Left lung (tissue), 10 donors: ENCODE measurements around the gene GARNL3. TPM values are rescaled to one million over a fixed set of nuclear protein-coding genes. Genes with fewer than 3 reads are reported as not detected.

Source experiments
- ATAC-seq: fragments of 200-7000 bp; cut with Tn5 transposase; one replicate; pipeline ENCODE4 v1.9.1; 2020; ENCODE audit warnings: moderate library complexity
- DNase-seq, 4 donors: peaks; one replicate each; pipeline ENCODE4 v3.0.0-alpha.2; 2013 to 2020
- H3K27ac ChIP-seq, 2 donors: fragments of 200-600 bp; sonication (generic) in 1 of 2; one replicate each; pipeline versions ENCODE4 v1.5.0 to v1.8.0; 2020 to 2021
- H3K27me3 ChIP-seq, 2 donors: fragments of 200-600 bp; sonication (generic) in 1 of 2; one replicate each; pipeline versions ENCODE4 v1.5.0 to v1.8.0; 2020 to 2021
- H3K36me3 ChIP-seq, 2 donors: fragments of 200-600 bp; sonication (generic) in 1 of 2; one replicate each; pipeline versions ENCODE4 v1.5.0 to v1.8.0; 2020 to 2021
- H3K4me1 ChIP-seq, 2 donors: fragments of 200-600 bp; one replicate each; pipeline ENCODE4 v1.8.0; 2021
- H3K4me3 ChIP-seq, 2 donors: fragments of 200-600 bp; sonication (generic) in 1 of 2; one replicate each; pipeline versions ENCODE4 v1.5.0 to v1.8.0; 2020 to 2021; ENCODE audit warnings: mild to moderate bottlenecking in 1 of 2
- H3K9me3 ChIP-seq, 2 donors: fragments of 200-600 bp; sonication (generic) in 1 of 2; one replicate each; pipeline versions ENCODE4 v1.5.0 to v1.8.0; 2020 to 2021
- CTCF ChIP-seq, 2 donors: fragments of 200-600 bp; sonication (generic) in 1 of 2; IDR thresholded peaks; one replicate each; pipeline versions ENCODE4 v1.5.0 to v1.8.0; 2021; ENCODE audit warnings: antibody characterized with exemption in 2 of 2
- intact Hi-C, 2 donors: fragments of 100-400 bp; cut with DNase I; formaldehyde crosslinking; loops; one replicate each; pipeline versions ENCODE4 v1.11.2 to v1.14.2; 2022
- polyA plus RNA-seq, 6 donors: library from polyadenylated mRNA; unstranded; fragments of 120-200 nt; gene quantifications; one replicate each; pipeline ENCODE4 v1.2.1, GENCODE V29; 2013; ENCODE audit not compliant: insufficient read length in 6 of 6
- total RNA-seq, 2 donors: library from RNA; stranded (reverse); fragmentation: NEBNext Ultra II Directional; extraction: Animal tissue kit (Norgen Biotek cat#: 25700); gene quantifications; one replicate each; pipeline ENCODE4 v1.2.1, GENCODE V29; 2021
- donor health status: DM: no; HTN: yes; CAD: no.
- donor health status: DM: no; HTN: no; CAD: no.

GARNL3 gene
- total and polyA plus RNA-seq, 8 donors = 7.4 to 40.4 (median 37.7) TPM

- Histone ChIP-seq H3K9me3 (no peaks in the 10 kb centered on the region), H3K36me3 (no peaks in the 10 kb centered on the region), H3K4me1 (peaks cover 4 to 15% of the 10 kb centered on the region in 2 donors), H3K27me3 (no peaks in the 10 kb centered on the region), H3K4me3 (no peak overlapping the region), H3K27ac (peak overlapping the region in 1 of 2 donors; percentile 39)
- no peak for TF ChIP-seq CTCF (IDR thresholded peaks at IDR 0.05)
- DNase-seq (peak in 2 of 4 donors; percentile 26 to 60), ATAC-seq (peak; percentile 86)
- intact Hi-C loops = no loop called here
Observed at GRCh38 chr9:127388037-127388855, 123.7 kb downstream of the GARNL3 start.

- Histone ChIP-seq H3K27ac (peak overlapping the region in 1 of 2 donors; percentile 39), H3K9me3 (no peaks in the 10 kb centered on the region), H3K4me1 (peaks cover 4 to 15% of the 10 kb centered on the region in 2 donors), H3K4me3 (no peak overlapping the region), H3K27me3 (no peaks in the 10 kb centered on the region), H3K36me3 (no peaks in the 10 kb centered on the region)
- intact Hi-C loops = no loop called here
- no peak for TF ChIP-seq CTCF (IDR thresholded peaks at IDR 0.05)
- DNase-seq (no peak), ATAC-seq (no peak)
Observed at GRCh38 chr9:127388856-127389238, 124.3 kb downstream of the GARNL3 start.

DNA sequence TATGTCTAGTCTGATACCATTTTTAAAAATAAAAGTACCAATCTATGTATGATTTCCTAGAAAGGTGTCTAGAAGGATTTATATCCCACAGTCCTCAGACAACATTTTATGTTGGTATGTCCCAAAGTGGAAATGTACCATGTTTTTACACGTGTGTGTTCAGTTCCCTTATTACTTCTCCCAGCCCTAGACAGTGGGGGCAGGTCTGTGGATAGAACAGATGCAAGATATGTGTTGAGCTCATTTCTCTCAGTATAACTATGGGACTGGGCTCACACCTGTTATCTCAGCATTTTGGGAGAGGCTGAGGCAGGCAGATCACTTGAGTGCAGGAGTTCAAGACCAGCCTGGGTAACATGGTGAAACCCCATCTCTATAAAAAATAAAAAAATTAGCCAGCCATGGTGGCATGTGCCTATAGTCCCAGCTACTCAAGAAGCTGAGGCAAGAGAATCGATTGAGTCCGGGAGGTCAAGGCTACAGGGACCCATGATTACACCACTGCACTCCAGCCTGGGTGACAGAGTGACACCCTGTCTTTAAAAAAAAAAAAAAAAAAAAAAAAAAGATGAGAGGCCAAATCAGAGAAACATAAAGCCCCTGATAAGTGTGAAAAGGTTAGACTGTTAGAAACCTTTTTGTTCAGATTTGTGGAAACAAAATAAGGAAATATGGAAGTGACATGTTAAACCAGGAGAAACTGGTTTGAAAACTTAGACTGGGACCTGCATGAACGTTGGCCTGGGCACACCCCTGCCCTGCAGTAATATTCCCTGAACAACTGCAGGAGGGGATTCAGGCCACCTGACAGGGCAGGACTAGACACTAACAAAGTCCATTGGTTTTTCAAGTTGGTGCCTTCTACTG, 125.0 kb downstream of the GARNL3 start:
- H3K27ac ChIP-seq = no peak overlapping the region
- no peak overlapping the region for H3K4me3 ChIP-seq
- H3K9me3 ChIP-seq = no peaks in the 10 kb centered on the region
- H3K27me3 ChIP-seq = no peaks in the 10 kb centered on the region
- TF ChIP-seq CTCF (IDR thresholded peaks at IDR 0.05) = no peak
- intact Hi-C loops = no loop called here
- ATAC-seq (no peak), DNase-seq (no peak)
- H3K36me3 ChIP-seq = no peaks in the 10 kb centered on the region
- H3K4me1 ChIP-seq = peaks cover 4 to 15% of the 10 kb centered on the region in 2 donors

DNA sequence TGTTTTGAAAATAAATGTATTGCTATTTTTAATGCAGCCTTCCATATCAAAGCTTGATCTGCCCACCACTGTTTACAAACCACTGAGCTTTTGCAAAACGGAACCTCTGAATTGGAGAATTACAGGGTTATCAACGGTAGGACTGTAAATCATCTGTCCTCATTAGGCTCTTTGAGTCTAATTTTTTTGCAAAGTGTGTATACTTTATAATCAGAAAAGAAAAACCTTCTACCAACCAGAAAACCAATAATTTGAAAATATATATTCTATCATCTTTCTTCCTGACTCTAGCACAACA, 125.6 kb downstream of the GARNL3 start:
- ATAC-seq = no peak
- Histone ChIP-seq H3K4me3 (no peak overlapping the region), H3K27ac (no peak overlapping the region), H3K4me1 (peaks cover 4 to 15% of the 10 kb centered on the region in 2 donors), H3K36me3 (no peaks in the 10 kb centered on the region), H3K9me3 (no peaks in the 10 kb centered on the region), H3K27me3 (no peaks in the 10 kb centered on the region)
- no peak for DNase-seq
- no peak for TF ChIP-seq CTCF (IDR thresholded peaks at IDR 0.05)
- intact Hi-C loops = no loop called here

GRCh38 chr9:127390563-127390962, 126.0 kb downstream of the GARNL3 start:
- no peak overlapping the region for H3K27ac ChIP-seq
- no peaks in the 10 kb centered on the region for H3K27me3 ChIP-seq
- no peak for DNase-seq
- H3K9me3 ChIP-seq = no peaks in the 10 kb centered on the region
- no peak for ATAC-seq
- no peak overlapping the region for H3K4me3 ChIP-seq
- no peak for TF ChIP-seq CTCF (IDR thresholded peaks at IDR 0.05)
- H3K4me1 ChIP-seq = peaks cover 4 to 15% of the 10 kb centered on the region in 2 donors
- intact Hi-C loops = no loop called here
- no peaks in the 10 kb centered on the region for H3K36me3 ChIP-seq
